Neural progenitor cell (in vitro differentiated cells): ENCODE results near the gene NTM. TPM values are rescaled to one million over a fixed set of nuclear protein-coding genes. Genes with fewer than 3 reads are reported as not detected.

Experiments
- DNase-seq: peaks from one replicate; pipeline ENCODE4 v3.0.0-alpha.2; 2016; ENCODE audit warnings: low spot score
- H2AFZ ChIP-seq: fragments of 200-600 bp; sonication (generic); replicated peaks from 2 replicates; pipeline ENCODE4 v1.6.1; 2016; ENCODE audit warnings: antibody characterized with exemption
- H3F3A ChIP-seq: fragments of 200-600 bp; sonication (generic); 2 replicates; pipeline ENCODE4 v1.6.1; 2016; ENCODE audit warnings: antibody characterized with exemption, low read depth
- H3K27ac ChIP-seq: fragments of 200-600 bp; sonication (generic); 2 replicates; pipeline ENCODE4 v1.5.1; 2016; ENCODE audit warnings: mild to moderate bottlenecking
- H3K27me3 ChIP-seq: fragments of 200-600 bp; sonication (generic); 2 replicates; pipeline ENCODE4 v1.6.1; 2016; ENCODE audit warnings: mild to moderate bottlenecking, moderate library complexity
- H3K36me3 ChIP-seq: fragments of 200-600 bp; sonication (generic); 2 replicates; pipeline ENCODE4 v1.5.1; 2016
- H3K4me1 ChIP-seq: fragments of 200-600 bp; sonication (generic); 2 replicates; pipeline ENCODE4 v1.6.1; 2016; ENCODE audit warnings: mixed run types
- H3K4me2 ChIP-seq: fragments of 200-600 bp; sonication (generic); 2 replicates; pipeline ENCODE4 v1.6.1; 2016
- H3K4me3 ChIP-seq: fragments of 200-600 bp; sonication (generic); 2 replicates; pipeline ENCODE4 v1.5.1; 2016
- H3K79me2 ChIP-seq: fragments of 200-600 bp; sonication (generic); 2 replicates; pipeline ENCODE4 v1.6.1; 2016; ENCODE audit warnings: low read depth
- H3K9ac ChIP-seq: fragments of 200-600 bp; sonication (generic); 2 replicates; pipeline ENCODE4 v1.6.1; 2016
- H3K9me3 ChIP-seq: fragments of 200-600 bp; sonication (generic); 2 replicates; pipeline ENCODE4 v1.5.1; 2016; ENCODE audit warnings: low read depth
- H4K20me1 ChIP-seq: fragments of 200-600 bp; sonication (generic); 2 replicates; pipeline ENCODE4 v1.6.1; 2016; ENCODE audit warnings: low read depth
- H3K27ac Mint-ChIP-seq: 3 replicates; pipeline ENCODE4 v1.8.0; 2021; ENCODE audit warnings: mixed read lengths
- H3K27me3 Mint-ChIP-seq: 2 replicates; pipeline ENCODE4 v1.8.0; 2022; ENCODE audit warnings: low read depth, mild to moderate bottlenecking, inconsistent platforms, moderate library complexity, mixed read lengths; ENCODE audit not compliant: insufficient read depth
- H3K36me3 Mint-ChIP-seq: 3 replicates; pipeline ENCODE4 v1.8.0; 2021; ENCODE audit warnings: mixed read lengths
- H3K4me1 Mint-ChIP-seq: 3 replicates; pipeline ENCODE4 v1.8.0; 2021; ENCODE audit warnings: mixed read lengths
- H3K4me3 Mint-ChIP-seq: 3 replicates; pipeline ENCODE4 v1.8.0; 2021; ENCODE audit warnings: mild to moderate bottlenecking, moderate library complexity, mixed read lengths
- H3K9me3 Mint-ChIP-seq: 3 replicates; pipeline ENCODE4 v1.8.0; 2020; ENCODE audit warnings: mixed read lengths
- CTCF ChIP-seq: fragments of 200-600 bp; sonication (generic); IDR thresholded peaks from 2 replicates; pipeline ENCODE4 v1.5.1; 2017; ENCODE audit warnings: antibody characterized with exemption, mild to moderate bottlenecking
- EZH2 ChIP-seq: fragments of 200-600 bp; sonication (generic); IDR thresholded peaks from 2 replicates; pipeline ENCODE4 v1.6.1; 2017; ENCODE audit warnings: antibody characterized with exemption, mild to moderate bottlenecking, moderate library complexity
- EZH2phosphoT487 ChIP-seq: fragments of 200-600 bp; sonication (generic); IDR thresholded peaks from 2 replicates; pipeline ENCODE4 v1.6.1; 2017; ENCODE audit warnings: antibody characterized with exemption
- total RNA-seq: library from RNA; depleted of rRNA; stranded (reverse); fragments of >200 nt; gene quantifications from 2 replicates; pipeline ENCODE4 v1.2.3, GENCODE V29; 2015; ENCODE audit warnings: low replicate concordance

Gene NTM
- total RNA-seq, 1 donor from 2014 or later: 4.3 TPM

- H3K27ac Mint-ChIP-seq: no peak overlapping the region
- Histone ChIP-seq H3K27ac (no peak overlapping the region), H3K9ac (no peak overlapping the region), H2AFZ (no peak overlapping the region), H3K4me3 (no peak overlapping the region), H3K9me3 (no peaks in the 10 kb centered on the region), H3F3A (peaks cover 14% of the 10 kb centered on the region), H4K20me1 (no peaks in the 10 kb centered on the region), H3K4me2 (no peak overlapping the region), H3K27me3 (no peaks in the 10 kb centered on the region), H3K36me3 (no peaks in the 10 kb centered on the region), H3K79me2 (no peaks in the 10 kb centered on the region), H3K4me1 (peaks cover 23% of the 10 kb centered on the region)
- no peak overlapping the region for H3K4me3 Mint-ChIP-seq
- peaks cover 5% of the 10 kb centered on the region for H3K27me3 Mint-ChIP-seq
- H3K4me1 Mint-ChIP-seq: peaks cover 30% of the 10 kb centered on the region
- no peaks in the 10 kb centered on the region for H3K36me3 Mint-ChIP-seq
- H3K9me3 Mint-ChIP-seq: no peaks in the 10 kb centered on the region
- no peak for DNase-seq
- TF ChIP-seq CTCF (no peak), EZH2 (no peak), EZH2phosphoT487 (no peak)
These were observed 507.0 kb downstream of the NTM start for GRCh38 chr11:131877246-131877942.

- no peaks in the 10 kb centered on the region for H3K27me3 ChIP-seq
- peaks cover 7% of the 10 kb centered on the region for H3F3A ChIP-seq
- H3K79me2 ChIP-seq: no peaks in the 10 kb centered on the region
- no peak overlapping the region for H3K9ac ChIP-seq
- H3K36me3 ChIP-seq: no peaks in the 10 kb centered on the region
- peaks cover 2% of the 10 kb centered on the region for H3K9me3 Mint-ChIP-seq
- peaks cover 23% of the 10 kb centered on the region for H3K4me1 ChIP-seq
- H2AFZ ChIP-seq: no peak overlapping the region
- peak overlapping the region; percentile 23 for H3K4me2 ChIP-seq
- no peaks in the 10 kb centered on the region for H4K20me1 ChIP-seq
- peaks cover 3% of the 10 kb centered on the region for H3K27me3 Mint-ChIP-seq
- H3K4me1 Mint-ChIP-seq: peaks cover 29% of the 10 kb centered on the region
- H3K9me3 ChIP-seq: no peaks in the 10 kb centered on the region
- H3K4me3 ChIP-seq: no peak overlapping the region
- no peak overlapping the region for H3K4me3 Mint-ChIP-seq
- TF ChIP-seq EZH2phosphoT487: no peak
- TF ChIP-seq CTCF: no peak
- no peak for TF ChIP-seq EZH2
- H3K27ac ChIP-seq: no peak overlapping the region
- no peaks in the 10 kb centered on the region for H3K36me3 Mint-ChIP-seq
- no peak overlapping the region for H3K27ac Mint-ChIP-seq
- DNase-seq: peak; percentile 46
These were observed 509.9 kb downstream of the NTM start for GRCh38 chr11:131880316-131880715.

GRCh38 chr11:131880976-131881375 is 510.6 kb downstream of the NTM start:
- no peak overlapping the region for H3K27ac ChIP-seq
- no peaks in the 10 kb centered on the region for H3K36me3 Mint-ChIP-seq
- peaks cover 7% of the 10 kb centered on the region for H3F3A ChIP-seq
- peaks cover 30% of the 10 kb centered on the region for H3K4me1 Mint-ChIP-seq
- H2AFZ ChIP-seq: no peak overlapping the region
- TF ChIP-seq EZH2: no peak
- no peaks in the 10 kb centered on the region for H3K27me3 ChIP-seq
- H4K20me1 ChIP-seq: no peaks in the 10 kb centered on the region
- no peak for DNase-seq
- H3K4me2 ChIP-seq: peak overlapping the region; percentile 23
- H3K4me3 ChIP-seq: no peak overlapping the region
- H3K36me3 ChIP-seq: no peaks in the 10 kb centered on the region
- H3K79me2 ChIP-seq: no peaks in the 10 kb centered on the region
- H3K9me3 ChIP-seq: no peaks in the 10 kb centered on the region
- peaks cover 20% of the 10 kb centered on the region for H3K4me1 ChIP-seq
- peaks cover 3% of the 10 kb centered on the region for H3K9me3 Mint-ChIP-seq
- H3K4me3 Mint-ChIP-seq: no peak overlapping the region
- H3K27ac Mint-ChIP-seq: no peak overlapping the region
- H3K27me3 Mint-ChIP-seq: peaks cover 4% of the 10 kb centered on the region
- no peak overlapping the region for H3K9ac ChIP-seq

- H2AFZ ChIP-seq: no peak overlapping the region
These were observed 512.9 kb downstream of the NTM start for GRCh38 chr11:131883332-131883731.

More at GRCh38 chr11:131883332-131883731, 512.9 kb downstream of the NTM start:
- Mint-ChIP-seq H3K36me3 (no peaks in the 10 kb centered on the region), H3K4me3 (no peak overlapping the region), H3K9me3 (peaks cover 3% of the 10 kb centered on the region), H3K4me1 (peaks cover 30% of the 10 kb centered on the region), H3K27me3 (peaks cover 7% of the 10 kb centered on the region), H3K27ac (no peak overlapping the region)
- Histone ChIP-seq H4K20me1 (no peaks in the 10 kb centered on the region), H3K36me3 (no peaks in the 10 kb centered on the region), H3K9ac (no peak overlapping the region), H3K27me3 (no peaks in the 10 kb centered on the region), H3K79me2 (no peaks in the 10 kb centered on the region), H3K4me2 (no peak overlapping the region), H3K27ac (no peak overlapping the region), H3K4me1 (peaks cover 29% of the 10 kb centered on the region), H3K4me3 (no peak overlapping the region), H3K9me3 (no peaks in the 10 kb centered on the region), H3F3A (peaks cover 24% of the 10 kb centered on the region)
- DNase-seq: no peak
- TF ChIP-seq CTCF: peak; percentile 50
- TF ChIP-seq EZH2phosphoT487: no peak
